COR-L47 (cell line): ENCODE measurements around the gene RAD51B.

Experiments
- DNase-seq: peaks from one replicate; lab custom pipeline; 2025; lab: John Stamatoyannopoulos, UW

RAD51B gene

GRCh38 chr14:68622856-68623255 is 803.3 kb downstream of the RAD51B start:
- no peak for DNase-seq

GRCh38 chr14:68623307-68623706 is 803.7 kb downstream of the RAD51B start:
- no peak for DNase-seq

- no peak for DNase-seq
These were observed 804.2 kb downstream of the RAD51B start for GRCh38 chr14:68623826-68624225.

GRCh38 chr14:68624541-68625220 is 805.1 kb downstream of the RAD51B start:
- DNase-seq = no peak

- DNase-seq = no peak
These were observed 805.9 kb downstream of the RAD51B start for GRCh38 chr14:68625366-68626090.

GRCh38 chr14:68626386-68626785 is 806.8 kb downstream of the RAD51B start:
- DNase-seq = no peak

- DNase-seq = no peak
These were observed 807.7 kb downstream of the RAD51B start for GRCh38 chr14:68627050-68627867.

- DNase-seq = no peak
These were observed 808.5 kb downstream of the RAD51B start for GRCh38 chr14:68627868-68628604.

GRCh38 chr14:68628605-68629310 is 809.2 kb downstream of the RAD51B start:
- DNase-seq = no peak

GRCh38 chr14:68630081-68630571 is 810.5 kb downstream of the RAD51B start:
- no peak for DNase-seq

- DNase-seq = no peak
These were observed 811.2 kb downstream of the RAD51B start for GRCh38 chr14:68630611-68631393.

- DNase-seq = no peak
These were observed 811.9 kb downstream of the RAD51B start for GRCh38 chr14:68631394-68632053.

GRCh38 chr14:68632054-68632895 is 812.7 kb downstream of the RAD51B start:
- DNase-seq = no peak

- no peak for DNase-seq
These were observed 813.8 kb downstream of the RAD51B start for GRCh38 chr14:68633131-68633991.

- DNase-seq = no peak
These were observed 814.8 kb downstream of the RAD51B start for GRCh38 chr14:68634332-68634731.

- DNase-seq = no peak
These were observed 815.5 kb downstream of the RAD51B start for GRCh38 chr14:68634874-68635595.

- no peak for DNase-seq
These were observed 817.0 kb downstream of the RAD51B start for GRCh38 chr14:68636597-68636996.
